Measurements from ENCODE around the gene GGNBP2.

DNA sequence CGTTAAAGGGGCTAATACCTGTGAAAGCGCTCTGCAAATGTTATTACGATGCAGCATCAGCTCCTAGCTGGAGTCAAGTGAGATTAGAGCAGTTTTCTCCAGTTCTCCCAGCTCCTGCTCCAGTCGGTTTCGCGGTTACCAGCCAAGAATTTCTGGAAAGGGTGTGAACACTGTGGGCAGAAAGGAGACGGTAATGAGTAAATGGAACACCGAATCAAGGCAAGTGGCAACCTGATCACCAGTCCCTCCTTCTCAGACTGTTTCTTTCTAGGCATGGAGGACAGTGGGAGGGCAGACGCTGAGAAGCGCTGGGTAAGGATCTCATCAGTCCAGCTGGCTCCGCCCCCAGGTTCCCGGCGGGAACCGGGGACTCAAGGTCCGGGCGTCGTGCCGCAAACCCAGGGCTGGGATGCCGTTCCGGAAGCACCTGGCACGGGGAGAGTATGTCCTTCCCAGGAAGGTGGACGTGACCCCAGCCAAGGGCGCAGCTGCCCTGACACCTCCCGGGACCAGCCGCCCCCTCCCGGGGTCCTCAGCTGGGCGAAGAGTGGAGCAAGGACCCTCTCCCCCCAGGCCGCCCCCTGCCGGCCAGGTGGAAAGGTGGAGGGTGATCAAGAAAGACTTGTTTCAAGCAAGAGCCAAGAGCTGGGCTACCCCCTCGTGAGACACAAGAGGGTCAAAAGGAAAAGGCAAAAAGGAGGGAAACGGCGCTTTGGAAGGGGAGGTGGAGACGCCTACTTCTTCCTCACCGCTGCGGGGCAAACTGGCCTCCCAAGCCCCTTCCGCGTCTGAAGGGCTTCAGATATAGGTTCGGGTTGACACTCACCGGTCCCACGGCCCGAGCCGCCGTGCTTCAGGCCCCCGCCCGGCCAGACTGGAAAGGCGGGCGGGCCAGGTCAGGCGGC lies 10.5 kb upstream of the GGNBP2 start:
- TF ChIP-seq, protein P1, sequence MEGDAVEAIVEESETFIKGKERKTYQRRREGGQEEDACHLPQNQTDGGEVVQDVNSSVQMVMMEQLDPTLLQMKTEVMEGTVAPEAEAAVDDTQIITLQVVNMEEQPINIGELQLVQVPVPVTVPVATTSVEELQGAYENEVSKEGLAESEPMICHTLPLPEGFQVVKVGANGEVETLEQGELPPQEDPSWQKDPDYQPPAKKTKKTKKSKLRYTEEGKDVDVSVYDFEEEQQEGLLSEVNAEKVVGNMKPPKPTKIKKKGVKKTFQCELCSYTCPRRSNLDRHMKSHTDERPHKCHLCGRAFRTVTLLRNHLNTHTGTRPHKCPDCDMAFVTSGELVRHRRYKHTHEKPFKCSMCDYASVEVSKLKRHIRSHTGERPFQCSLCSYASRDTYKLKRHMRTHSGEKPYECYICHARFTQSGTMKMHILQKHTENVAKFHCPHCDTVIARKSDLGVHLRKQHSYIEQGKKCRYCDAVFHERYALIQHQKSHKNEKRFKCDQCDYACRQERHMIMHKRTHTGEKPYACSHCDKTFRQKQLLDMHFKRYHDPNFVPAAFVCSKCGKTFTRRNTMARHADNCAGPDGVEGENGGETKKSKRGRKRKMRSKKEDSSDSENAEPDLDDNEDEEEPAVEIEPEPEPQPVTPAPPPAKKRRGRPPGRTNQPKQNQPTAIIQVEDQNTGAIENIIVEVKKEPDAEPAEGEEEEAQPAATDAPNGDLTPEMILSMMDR (IDR thresholded peaks at IDR 0.05), result peak; percentile 66
- TF ChIP-seq TCF12 (IDR thresholded peaks at IDR 0.05) (no peak), GATA2 (CRISPR knock-in tag; IDR thresholded peaks at IDR 0.05) (no peak), NRF1 (IDR thresholded peaks at IDR 0.05; ENCODE audit: low read depth, low read length) (no peak), CHD2 (IDR thresholded peaks at IDR 0.05; ENCODE audit: low read length, partially characterized antibody) (no peak), SMC3 (IDR thresholded peaks at IDR 0.05; ENCODE audit: low read depth, low read length) (no peak), MXI1 (IDR thresholded peaks at IDR 0.05; ENCODE audit: low read depth, low read length) (no peak; the same call in 1 of the 2 replicates), POLR2AphosphoS5 (IDR thresholded peaks at IDR 0.05; ENCODE audit: low read depth, low read length) (0 out of 2 replicates have a peak, but pooled peaks have one; percentile 19), YY1 (IDR thresholded peaks at IDR 0.05; ENCODE audit: low read depth) (no peak)
